ENCODE results near the gene B3GALT5.

Gene B3GALT5

GRCh38 chr21:39610703-39611102 is 2.0 kb upstream of the B3GALT5 start:
- DNase-seq: no peak

GRCh38 chr21:39611551-39612190 is 1.1 kb upstream of the B3GALT5 start:
- DNase-seq: no peak

DNA sequence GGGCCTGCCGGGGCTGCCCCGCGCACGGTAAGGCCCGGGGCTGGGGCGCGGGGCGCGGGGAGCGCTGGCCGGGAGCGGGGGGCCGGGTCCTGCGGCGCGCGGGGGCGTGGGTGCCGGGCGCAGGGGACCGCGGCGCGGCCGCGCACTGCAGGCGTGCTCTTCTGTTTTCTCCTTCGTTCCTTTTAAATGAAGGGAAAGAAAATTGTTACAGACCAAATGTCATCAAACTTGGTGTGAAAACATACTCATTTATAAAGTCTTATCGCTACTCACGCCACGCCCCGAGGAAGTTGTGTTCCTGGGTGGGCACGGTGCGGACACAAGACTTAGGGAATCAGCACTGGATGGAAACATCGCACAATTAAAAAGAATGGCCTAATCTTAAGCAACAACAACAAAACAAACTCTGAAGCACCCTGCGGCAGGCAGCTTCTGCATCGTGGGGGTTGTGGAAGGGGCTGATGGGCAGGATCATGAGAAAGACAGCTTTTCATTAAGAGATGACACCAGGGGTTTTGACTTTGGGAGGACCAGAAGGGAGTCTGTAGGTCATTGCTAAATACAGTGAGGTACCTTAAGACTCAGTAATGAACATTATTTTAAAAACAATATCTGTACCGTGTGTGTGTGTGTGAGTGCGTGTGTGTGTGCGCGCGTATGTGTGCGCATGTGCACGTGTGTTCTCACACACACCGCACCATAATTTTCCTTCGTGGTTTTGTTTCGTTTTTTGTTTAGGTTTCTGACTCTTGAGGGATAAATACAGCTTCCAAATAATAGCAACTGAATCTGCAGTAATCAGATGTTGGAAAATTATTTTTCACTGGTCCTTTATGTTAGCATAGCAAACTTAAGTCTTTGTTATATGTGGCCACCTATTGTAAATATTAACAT is 548 bp downstream of the B3GALT5 start:
- DNase-seq: no peak

DNA sequence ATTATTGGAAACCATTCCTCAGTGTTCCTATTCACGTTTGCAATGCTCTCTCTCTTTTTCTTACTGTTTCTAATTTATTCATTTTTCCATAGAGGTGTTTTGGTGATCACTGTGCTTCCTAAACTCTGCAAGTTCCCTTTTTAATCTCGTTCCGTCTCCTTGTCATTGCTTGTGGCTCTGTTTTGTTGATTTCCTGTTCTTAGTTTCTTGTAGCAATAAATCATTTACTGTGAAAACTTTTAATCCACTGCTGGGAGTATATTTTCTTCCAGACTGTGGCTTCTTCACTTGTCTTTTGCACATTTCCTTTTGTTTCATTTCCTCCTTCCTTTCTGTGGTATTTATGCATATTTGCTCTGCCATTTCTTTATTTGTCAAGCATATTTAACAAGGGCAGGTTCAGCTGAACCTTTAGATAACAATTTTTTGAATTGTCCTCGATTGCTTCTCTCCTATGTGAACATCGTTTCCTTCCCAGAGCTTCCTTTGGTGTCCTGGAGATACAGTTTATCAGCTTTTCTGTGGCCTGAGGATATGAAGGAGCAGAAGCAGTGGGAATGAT is 3.6 kb downstream of the B3GALT5 start:
- DNase-seq: no peak

- no peak for DNase-seq
Measured at GRCh38 chr21:39620856-39621255, 8.1 kb downstream of the B3GALT5 start.

DNA sequence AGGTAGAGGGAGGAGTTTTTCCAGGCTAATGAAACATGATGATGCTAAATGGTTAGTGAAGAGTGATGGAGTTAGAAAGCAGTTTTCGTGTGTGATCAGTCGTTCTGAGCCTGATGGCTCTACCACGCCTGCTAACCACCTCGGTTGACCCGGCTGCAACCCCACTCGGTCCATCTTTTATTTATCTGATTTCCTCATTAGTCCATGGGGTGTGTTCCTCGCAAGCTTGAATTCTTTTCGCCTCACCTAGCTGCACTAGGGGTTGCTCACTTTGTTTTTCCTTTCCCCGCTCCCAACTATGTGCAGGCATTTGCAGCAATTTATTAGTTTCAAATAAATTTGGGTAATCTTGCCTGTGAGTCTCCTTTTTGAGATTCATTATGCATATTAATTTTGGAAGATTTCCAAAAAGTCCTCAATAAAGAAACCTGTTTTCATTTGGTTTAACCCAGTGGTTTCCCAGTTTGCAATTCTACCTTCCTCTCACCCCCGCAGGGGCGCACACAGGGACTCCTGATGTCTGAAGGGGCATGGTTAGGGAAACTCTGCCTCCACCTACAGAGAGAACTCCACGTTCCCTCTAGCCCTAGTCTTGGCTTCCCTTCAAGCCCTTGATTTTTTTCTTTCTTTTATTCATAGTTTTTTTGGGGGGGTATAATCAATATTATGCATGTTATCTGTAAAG is 12.6 kb downstream of the B3GALT5 start:
- no peak for DNase-seq

- DNase-seq: no peak
Measured at GRCh38 chr21:39628385-39628784, 15.6 kb downstream of the B3GALT5 start.

GRCh38 chr21:39630191-39630591 is 17.5 kb downstream of the B3GALT5 start:
- no peak for DNase-seq

DNA sequence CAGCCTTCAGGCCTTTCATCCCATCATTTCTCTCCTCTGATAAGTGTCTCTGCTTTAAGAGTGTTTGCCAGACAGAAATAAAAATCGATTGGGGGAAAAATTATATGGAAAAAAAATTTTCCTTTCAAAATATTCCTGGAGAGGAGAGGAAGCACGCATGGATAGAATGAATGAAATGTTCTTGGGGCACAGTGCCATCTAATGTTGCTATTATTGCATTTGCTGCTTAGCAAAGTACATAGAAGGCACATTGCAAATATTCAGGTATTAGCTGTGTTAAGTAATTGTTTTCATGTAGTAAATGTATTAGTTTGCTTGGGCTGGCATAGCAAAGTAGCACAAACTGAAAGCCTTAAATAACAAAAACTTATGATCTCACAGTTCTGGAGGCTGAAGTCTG is 18.1 kb downstream of the B3GALT5 start:
- no peak for DNase-seq

- no peak for DNase-seq
Measured at GRCh38 chr21:39631842-39632562, 19.3 kb downstream of the B3GALT5 start.

DNA sequence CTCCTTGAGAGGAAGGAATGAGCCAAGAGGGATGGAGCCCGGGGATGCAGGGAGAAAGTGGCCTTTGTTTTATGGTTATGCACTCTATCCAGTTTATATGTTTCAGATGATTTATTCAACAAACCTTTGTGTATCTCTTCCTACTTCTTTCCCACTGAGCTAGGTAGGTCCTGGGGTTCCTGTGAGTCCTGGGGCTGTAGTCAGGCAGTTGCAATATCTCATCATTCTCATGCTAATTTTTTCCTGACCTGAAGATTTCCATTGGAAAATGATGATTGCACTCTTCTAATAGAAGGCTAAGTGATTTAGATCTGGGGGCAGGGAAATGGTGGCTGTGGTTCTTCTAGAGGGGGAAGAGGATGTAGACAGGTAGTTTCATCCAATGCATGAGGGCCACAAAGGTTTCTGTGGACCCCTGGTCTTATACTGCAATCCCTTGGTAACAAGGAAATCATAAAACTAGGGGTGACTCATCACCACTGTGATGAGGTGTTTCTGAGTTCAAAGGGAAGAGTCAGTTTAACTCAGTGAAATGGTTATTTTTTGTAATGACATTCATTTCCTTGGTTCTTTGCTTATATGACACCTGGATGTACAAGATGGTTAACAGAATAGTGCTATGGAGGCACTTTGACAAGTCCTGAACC is 20.2 kb downstream of the B3GALT5 start:
- DNase-seq: no peak

GRCh38 chr21:39633770-39634181 is 21.0 kb downstream of the B3GALT5 start:
- DNase-seq: no peak

- no peak for DNase-seq
Measured at GRCh38 chr21:39634507-39634906, 21.8 kb downstream of the B3GALT5 start.

DNA sequence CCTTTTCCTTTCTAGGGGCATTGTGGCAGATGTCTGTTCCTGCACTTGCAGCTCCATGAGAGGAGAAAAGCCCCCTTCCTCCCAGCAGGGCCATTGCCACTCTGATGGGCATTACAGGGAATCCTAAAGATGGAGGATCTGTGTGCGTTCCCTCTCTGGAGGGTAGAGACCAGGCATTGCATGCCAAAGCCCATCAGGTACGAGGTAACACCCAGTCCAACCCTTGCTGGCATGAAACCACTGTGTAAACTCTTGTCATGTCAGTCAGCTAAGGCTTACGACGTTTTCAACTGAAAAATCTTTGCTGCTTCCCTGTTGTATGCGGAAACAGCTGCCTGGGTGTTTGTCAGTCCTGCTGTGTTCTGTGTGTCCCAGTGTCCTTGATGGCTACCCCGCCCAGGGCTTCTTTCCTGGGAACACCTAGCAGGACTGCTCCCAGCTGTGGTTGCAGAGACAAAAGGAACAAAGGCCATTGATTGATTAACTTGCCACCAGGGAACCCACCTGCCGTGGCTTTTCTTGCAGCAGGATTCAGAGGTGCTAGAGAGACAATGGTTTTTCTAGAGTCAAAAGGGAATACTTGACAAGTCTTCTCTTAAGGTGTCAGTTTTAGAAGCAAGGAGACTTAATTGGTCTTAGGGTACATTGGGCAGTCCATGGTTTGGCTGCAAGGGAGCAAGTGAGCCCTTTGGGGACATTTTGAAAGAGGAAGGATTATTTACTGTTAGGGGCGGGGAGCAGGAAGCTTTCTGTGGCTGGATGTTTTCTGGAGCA is 24.6 kb downstream of the B3GALT5 start:
- no peak for DNase-seq

GRCh38 chr21:39637971-39638240 is 25.2 kb downstream of the B3GALT5 start:
- DNase-seq: no peak

- DNase-seq: no peak
Measured at GRCh38 chr21:39638281-39638680, 25.5 kb downstream of the B3GALT5 start.

DNA sequence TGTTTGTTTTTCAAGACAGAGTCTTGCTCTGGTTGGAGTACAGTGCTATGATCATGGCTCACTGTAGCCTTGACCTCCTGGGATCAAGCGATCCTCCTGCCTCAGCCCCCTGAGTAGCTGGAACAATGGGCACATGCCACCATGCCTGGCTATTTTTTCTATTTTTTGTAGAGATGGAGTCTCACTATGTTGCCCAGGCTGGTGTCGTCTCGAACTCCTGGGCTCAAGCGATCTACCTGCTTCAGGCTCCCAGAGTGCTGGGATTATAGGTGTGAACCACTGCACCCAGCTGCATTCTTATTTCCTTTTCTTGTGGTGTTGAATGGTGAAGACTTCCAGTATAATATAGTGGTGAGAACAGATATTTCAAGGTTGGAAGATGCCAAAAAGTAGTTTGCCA is 28.0 kb downstream of the B3GALT5 start:
- no peak for DNase-seq

- no peak for DNase-seq
Measured at GRCh38 chr21:39641827-39642450, 29.2 kb downstream of the B3GALT5 start.

DNA sequence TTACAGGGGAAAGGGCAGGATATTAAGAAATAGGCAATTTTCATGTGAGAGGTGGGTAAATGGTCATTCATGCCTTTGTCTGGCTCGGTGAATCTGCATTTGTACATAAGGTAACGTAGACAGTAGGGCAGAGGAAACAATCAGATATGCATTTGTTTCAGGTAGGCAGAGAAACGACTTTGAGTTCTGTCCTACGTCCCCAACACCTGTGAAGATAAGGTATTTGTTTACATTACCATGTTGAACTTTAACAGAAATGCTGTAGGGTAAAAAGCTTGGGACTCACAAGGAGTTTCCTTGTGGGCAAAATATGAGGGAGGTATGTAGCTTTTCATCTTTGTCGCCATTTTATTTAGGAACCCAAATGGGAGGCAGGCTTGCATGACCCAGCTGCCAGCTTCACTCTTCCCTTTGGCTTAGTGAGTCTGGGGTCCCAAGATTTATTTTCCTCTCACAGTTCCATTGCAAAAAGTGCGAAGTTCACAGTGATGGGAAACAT is 31.4 kb downstream of the B3GALT5 start:
- no peak for DNase-seq

DNA sequence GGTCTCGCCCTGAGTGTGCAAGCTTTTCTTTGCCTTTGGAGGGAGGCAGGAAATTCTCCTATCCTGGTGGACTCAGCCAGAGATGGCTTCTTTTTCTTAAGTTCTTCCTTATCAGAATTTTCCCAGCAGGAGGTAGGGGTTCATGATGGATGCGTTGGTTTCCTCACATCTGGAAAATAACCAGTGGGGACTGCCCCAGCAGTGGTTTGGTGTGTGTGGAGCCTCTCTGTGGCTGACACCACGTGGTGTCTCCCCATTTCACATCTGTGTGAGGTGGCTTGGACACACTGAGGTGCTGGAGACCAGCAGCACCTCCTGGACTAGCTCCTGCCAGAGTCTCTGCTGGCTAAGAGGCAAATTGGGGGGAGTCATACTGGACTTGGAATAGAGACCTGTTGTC is 32.6 kb downstream of the B3GALT5 start:
- no peak for DNase-seq

DNA sequence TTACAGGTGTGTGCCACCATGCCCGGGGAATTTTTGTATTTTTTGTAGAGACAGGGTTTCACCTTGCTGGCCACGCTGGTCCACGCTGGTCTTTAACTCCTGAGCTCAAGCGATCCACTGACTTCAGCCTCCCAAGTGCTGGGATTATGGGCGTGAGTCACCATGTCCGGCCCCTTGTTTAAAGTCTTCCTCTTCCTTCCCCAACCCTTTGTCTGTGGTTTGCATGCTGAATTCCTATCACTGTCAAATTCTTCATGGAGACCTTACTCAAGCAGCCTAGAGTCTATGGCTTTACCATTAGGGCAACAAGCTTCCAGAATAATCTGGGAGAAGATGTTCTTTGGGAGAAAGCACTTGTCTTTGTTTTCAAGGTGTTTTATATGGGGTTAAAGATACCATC is 34.7 kb downstream of the B3GALT5 start:
- DNase-seq: no peak
